Keratinocyte (primary cell): ENCODE data around the gene NLRX1. TPM values are rescaled to one million over a fixed set of nuclear protein-coding genes. Genes with fewer than 3 reads are reported as not detected.

ENCODE experiments used
- DNase-seq: peaks from one replicate; pipeline ENCODE4 v3.0.0-alpha.2; 2011; ENCODE audit warnings: low read depth, missing footprints, low spot score
- FAIRE-seq: peaks from 2 replicates; lab custom pipeline; 2011; peaks lifted over from hg19 to GRCh38; lab: Jason Lieb, UNC
- H2AFZ ChIP-seq: 2 replicates; pipeline ENCODE4 v1.6.0; 2012; ENCODE audit warnings: low read length, control low read depth, inconsistent platforms; ENCODE audit not compliant: control insufficient read depth
- H3K27ac ChIP-seq: 2 replicates; pipeline ENCODE4 v1.5.1; 2011; ENCODE audit warnings: low read length; ENCODE audit not compliant: control insufficient read depth, insufficient read depth
- H3K27me3 ChIP-seq: 3 replicates; pipeline ENCODE4 v1.6.0; 2011; ENCODE audit warnings: low read length; ENCODE audit not compliant: control insufficient read depth, insufficient read depth; ENCODE audit errors: extremely low read depth
- H3K36me3 ChIP-seq, 2 experiments: 2 replicates in 1 of 2; 3 replicates in 1 of 2; pipeline ENCODE4 v1.5.1; 2011; ENCODE audit warnings: low read length in 2 of 2, mild to moderate bottlenecking in 1 of 2; ENCODE audit not compliant: control insufficient read depth in 2 of 2, insufficient read depth in 2 of 2; ENCODE audit errors: extremely low read depth in 1 of 2
- H3K4me1 ChIP-seq: 3 replicates; pipeline ENCODE4 v1.5.1; 2011; ENCODE audit warnings: low read length; ENCODE audit not compliant: control insufficient read depth, insufficient read depth; ENCODE audit errors: extremely low read depth
- H3K4me2 ChIP-seq: 3 replicates; pipeline ENCODE4 v1.6.0; 2011; ENCODE audit warnings: low read depth, low read length; ENCODE audit not compliant: control insufficient read depth, insufficient read depth; ENCODE audit errors: extremely low read depth
- H3K4me3 ChIP-seq, 3 experiments: fragments of 200-600 bp in 1 of 3; sonication (generic) in 1 of 3; 2 replicates in 2 of 3; 3 replicates in 1 of 3; pipeline ENCODE4 v1.5.1; 2011 to 2016; ENCODE audit warnings: low read length in 3 of 3, mild to moderate bottlenecking in 3 of 3, control low read depth in 2 of 3, inconsistent platforms in 1 of 3, low read depth in 1 of 3, mixed read lengths in 1 of 3, mixed run types in 1 of 3, moderate library complexity in 1 of 3; ENCODE audit not compliant: control insufficient read depth in 2 of 3, insufficient read depth in 2 of 3; ENCODE audit errors: extremely low read depth in 1 of 3
- H3K79me2 ChIP-seq: 2 replicates; pipeline ENCODE4 v1.6.0; 2012; ENCODE audit warnings: low read length; ENCODE audit not compliant: control insufficient read depth, insufficient read depth
- H3K9ac ChIP-seq: 3 replicates; pipeline ENCODE4 v1.6.0; 2011; ENCODE audit warnings: low read length; ENCODE audit not compliant: control insufficient read depth, insufficient read depth; ENCODE audit errors: extremely low read depth
- H3K9me1 ChIP-seq: 3 replicates; pipeline ENCODE4 v1.6.0; 2011; ENCODE audit warnings: low read length; ENCODE audit not compliant: control insufficient read depth, insufficient read depth; ENCODE audit errors: extremely low read depth
- H3K9me3 ChIP-seq: 2 replicates; pipeline ENCODE4 v1.5.1; 2012; ENCODE audit warnings: low read depth, low read length; ENCODE audit not compliant: control insufficient read depth
- H4K20me1 ChIP-seq: 3 replicates; pipeline ENCODE4 v1.6.0; 2011; ENCODE audit warnings: low read length; ENCODE audit not compliant: control insufficient read depth, insufficient read depth; ENCODE audit errors: extremely low read depth
- EZH2 ChIP-seq: IDR thresholded peaks from one replicate; pipeline ENCODE4 v1.6.1; 2012; ENCODE audit warnings: inconsistent platforms, mild to moderate bottlenecking, low read length, moderate library complexity
- dilution Hi-C: fragments of 300-500 bp; cut with MboI; formaldehyde crosslinking; loops from one replicate; pipeline ENCODE4 v1.7.0; 2020; ENCODE audit warnings: low sequenced_read_pairs; ENCODE audit not compliant: extremely low pct_ligation_motif_present
- polyA plus RNA-seq, 5 experiments: library from polyadenylated mRNA; depleted of rRNA in 3 of 5; stranded (reverse) in 3 of 5; stranded (forward) in 1 of 5; unstranded in 1 of 5; fragments of >200 nt; gene quantifications; 1 replicate in 1 of 5; 2 replicates in 3 of 5; 3 replicates in 1 of 5; pipeline versions ENCODE4 v1.2.1 to v1.2.3, GENCODE V29; 2011 to 2012; ENCODE audit warnings: missing spikeins in 2 of 5, low read depth in 1 of 5, low replicate concordance in 1 of 5
- TF ChIP-seq, protein P1 (sequence below), 3 experiments: IDR thresholded peaks in 1 of 3; conservative IDR thresholded peaks in 1 of 3; optimal IDR thresholded peaks in 1 of 3; 2 replicates in 2 of 3; 3 replicates in 1 of 3; pipeline versions ENCODE3 to v1.5.1; 2011; ENCODE audit warnings: low read length in 3 of 3, mild to moderate bottlenecking in 3 of 3, moderate library complexity in 2 of 3, control low read depth in 1 of 3, inconsistent platforms in 1 of 3; ENCODE audit not compliant: insufficient read depth in 2 of 3; ENCODE audit errors: extremely low read depth in 1 of 3

Gene NLRX1
- polyA plus RNA-seq, 1 donor (not counting 4 experiments of a cell fraction or from before 2014, with no cell fraction given): 8.1 TPM

DNA sequence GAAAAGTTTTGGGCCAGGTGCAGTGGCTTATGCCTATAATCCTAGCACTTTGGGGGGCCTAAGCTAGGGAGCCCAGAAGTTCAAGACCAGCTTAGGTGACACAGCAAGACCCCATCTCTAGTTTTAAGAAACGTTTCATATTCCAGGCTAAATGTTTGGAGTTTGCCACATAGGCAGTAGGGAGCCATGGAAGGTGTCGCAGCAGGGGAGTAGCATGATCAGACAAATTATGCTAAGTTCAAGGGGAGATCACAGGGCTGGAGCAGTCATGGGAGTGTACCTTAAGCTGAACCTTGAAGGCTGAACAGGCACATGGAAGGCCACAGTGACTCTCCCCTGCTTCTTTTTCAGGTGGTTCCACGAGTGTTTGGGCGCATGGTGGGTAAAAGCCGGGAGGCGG is 10.8 kb downstream of the NLRX1 start:
- Histone ChIP-seq H3K27me3 (no peaks in the 10 kb centered on the region), H3K27ac (no peak overlapping the region), H3K9me3 (no peaks in the 10 kb centered on the region), H3K9ac (no peak overlapping the region), H3K9me1 (no peaks in the 10 kb centered on the region), H3K4me3 (no peak overlapping the region), H3K4me2 (no peak overlapping the region), H4K20me1 (no peaks in the 10 kb centered on the region), H3K4me1 (peaks cover 5% of the 10 kb centered on the region), H2AFZ (no peak overlapping the region), H3K36me3 (peaks cover 0 to 10% of the 10 kb centered on the region in 2 experiments), H3K79me2 (no peaks in the 10 kb centered on the region)
- TF ChIP-seq, protein P1, sequence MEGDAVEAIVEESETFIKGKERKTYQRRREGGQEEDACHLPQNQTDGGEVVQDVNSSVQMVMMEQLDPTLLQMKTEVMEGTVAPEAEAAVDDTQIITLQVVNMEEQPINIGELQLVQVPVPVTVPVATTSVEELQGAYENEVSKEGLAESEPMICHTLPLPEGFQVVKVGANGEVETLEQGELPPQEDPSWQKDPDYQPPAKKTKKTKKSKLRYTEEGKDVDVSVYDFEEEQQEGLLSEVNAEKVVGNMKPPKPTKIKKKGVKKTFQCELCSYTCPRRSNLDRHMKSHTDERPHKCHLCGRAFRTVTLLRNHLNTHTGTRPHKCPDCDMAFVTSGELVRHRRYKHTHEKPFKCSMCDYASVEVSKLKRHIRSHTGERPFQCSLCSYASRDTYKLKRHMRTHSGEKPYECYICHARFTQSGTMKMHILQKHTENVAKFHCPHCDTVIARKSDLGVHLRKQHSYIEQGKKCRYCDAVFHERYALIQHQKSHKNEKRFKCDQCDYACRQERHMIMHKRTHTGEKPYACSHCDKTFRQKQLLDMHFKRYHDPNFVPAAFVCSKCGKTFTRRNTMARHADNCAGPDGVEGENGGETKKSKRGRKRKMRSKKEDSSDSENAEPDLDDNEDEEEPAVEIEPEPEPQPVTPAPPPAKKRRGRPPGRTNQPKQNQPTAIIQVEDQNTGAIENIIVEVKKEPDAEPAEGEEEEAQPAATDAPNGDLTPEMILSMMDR (optimal IDR thresholded peaks at IDR 0.05 in 1 of 3, IDR thresholded peaks at IDR 0.05 in 1 of 3, conservative IDR thresholded peaks at IDR 0.05 in 1 of 3; ENCODE audit: extremely low read depth in 1 of 3, insufficient read depth in 2 of 3, low read length in 3 of 3): no peak
- no peak for TF ChIP-seq EZH2
- FAIRE-seq (no peak), DNase-seq (no peak)
- dilution Hi-C loops: no loop called here

DNA sequence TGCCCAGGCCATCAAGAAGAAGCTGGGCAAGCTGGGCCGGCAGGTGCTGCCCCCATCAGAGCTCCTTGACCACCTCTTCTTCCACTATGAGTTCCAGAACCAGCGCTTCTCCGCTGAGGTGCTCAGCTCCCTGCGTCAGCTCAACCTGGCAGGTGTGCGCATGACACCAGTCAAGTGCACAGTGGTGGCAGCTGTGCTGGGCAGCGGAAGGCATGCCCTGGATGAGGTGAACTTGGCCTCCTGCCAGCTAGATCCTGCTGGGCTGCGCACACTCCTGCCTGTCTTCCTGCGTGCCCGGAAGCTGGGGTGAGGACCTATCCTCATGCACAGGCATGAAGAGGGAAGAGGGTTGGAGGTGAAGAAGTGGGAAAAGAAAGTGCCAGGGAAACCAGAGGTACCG is 11.5 kb downstream of the NLRX1 start:
- dilution Hi-C loops: no loop called here
- TF ChIP-seq EZH2: no peak
- TF ChIP-seq, protein P1 (optimal IDR thresholded peaks at IDR 0.05 in 1 of 3, IDR thresholded peaks at IDR 0.05 in 1 of 3, conservative IDR thresholded peaks at IDR 0.05 in 1 of 3; ENCODE audit: extremely low read depth in 1 of 3, insufficient read depth in 2 of 3, low read length in 3 of 3): no peak
- DNase-seq: no peak

More for the DNA sequence above, 11.5 kb downstream of the NLRX1 start:
- H3K4me3 ChIP-seq: no peak overlapping the region
- no peaks in the 10 kb centered on the region for H4K20me1 ChIP-seq
- no peak for FAIRE-seq
- no peaks in the 10 kb centered on the region for H3K9me3 ChIP-seq
- no peaks in the 10 kb centered on the region for H3K79me2 ChIP-seq
- no peak overlapping the region for H3K4me2 ChIP-seq
- H3K9me1 ChIP-seq: no peaks in the 10 kb centered on the region
- H3K9ac ChIP-seq: no peak overlapping the region
- H2AFZ ChIP-seq: no peak overlapping the region
- H3K4me1 ChIP-seq: peaks cover 5% of the 10 kb centered on the region
- no peaks in the 10 kb centered on the region for H3K27me3 ChIP-seq
- H3K36me3 ChIP-seq: peaks cover 0 to 5% of the 10 kb centered on the region in 2 experiments
- no peak overlapping the region for H3K27ac ChIP-seq
